ENCODE results near the gene MTHFD1L. TPM values are rescaled to one million over a fixed set of nuclear protein-coding genes. Genes with fewer than 3 reads are reported as not detected.

MTHFD1L gene
- total RNA-seq, 4 donors from 2014 or later, result 3.3 to 7.8 (median 3.8) TPM

- no peak for TF ChIP-seq CTCF (IDR thresholded peaks at IDR 0.05; ENCODE audit: low read depth)
Measured at GRCh38 chr6:151148111-151148510, 282.6 kb downstream of the MTHFD1L start.

DNA sequence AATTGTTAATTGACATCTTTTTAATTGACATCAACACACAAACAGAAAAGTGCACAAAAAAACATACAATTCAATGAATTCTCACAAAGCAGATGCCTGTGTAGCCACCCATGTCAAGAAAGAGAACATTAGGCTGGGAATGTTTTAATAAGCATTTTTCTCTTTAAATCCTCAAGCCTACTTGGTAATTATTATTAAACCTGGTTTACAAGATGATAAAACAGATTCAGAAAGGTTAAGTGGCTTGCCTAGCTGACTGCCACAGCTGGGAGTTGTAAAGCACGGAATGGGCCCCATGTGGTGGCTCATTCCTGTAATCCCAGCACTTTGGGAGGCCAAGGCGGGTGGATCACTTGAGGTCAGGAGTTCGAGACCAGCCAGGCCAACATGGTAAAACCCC lies 284.3 kb downstream of the MTHFD1L start:
- no peak for TF ChIP-seq CTCF (IDR thresholded peaks at IDR 0.05; ENCODE audit: low read depth)

Small RNA genes within 50 kb of the gene (small RNA-seq; reads per million reads assigned to genes)
- gene RNU6-302P, result not detected
